Liver (tissue), 3 donors: ENCODE measurements around the gene YIPF4.

Experiments used
- FOXA2 ChIP-seq: IDR thresholded peaks from 2 replicates; pipeline ENCODE4 v1.6.1; 2016; ENCODE audit warnings: antibody characterized with exemption
- GABPA ChIP-seq, 2 donors: IDR thresholded peaks in 1 of 2; conservative IDR thresholded peaks in 1 of 2; 2 replicates each; pipeline ENCODE4 v1.6.1; 2016; ENCODE audit warnings: antibody characterized with exemption in 2 of 2, mild to moderate bottlenecking in 1 of 2, moderate library complexity in 1 of 2
- HNF4G ChIP-seq: IDR thresholded peaks from 2 replicates; pipeline ENCODE4 v1.6.1; 2016; ENCODE audit warnings: antibody characterized with exemption
- JUND ChIP-seq, 2 donors: IDR thresholded peaks; 2 replicates each; pipeline ENCODE4 v1.6.1; 2016; ENCODE audit warnings: antibody characterized with exemption in 2 of 2
- TAF1 ChIP-seq: conservative IDR thresholded peaks from 2 replicates; pipeline ENCODE4 v1.6.1; 2016; ENCODE audit warnings: antibody characterized with exemption, mild to moderate bottlenecking
- YY1 ChIP-seq: IDR thresholded peaks from 2 replicates; pipeline ENCODE4 v1.6.1; 2016; ENCODE audit warnings: antibody characterized with exemption, mild to moderate bottlenecking
- TF ChIP-seq, protein P1 (sequence below): fragments of 150-350 bp; IDR thresholded peaks from 2 replicates; pipeline ENCODE4 v1.5.1; 2017; ENCODE audit warnings: improper control_type of control experiment, low read depth, low read length; ENCODE audit not compliant: missing input control
- TF ChIP-seq, protein P2 (sequence below): IDR thresholded peaks from 2 replicates; pipeline ENCODE4 v1.6.1; 2016; ENCODE audit warnings: antibody characterized with exemption
- donor health status: healthy.
- donor health status: healthy.

DNA sequence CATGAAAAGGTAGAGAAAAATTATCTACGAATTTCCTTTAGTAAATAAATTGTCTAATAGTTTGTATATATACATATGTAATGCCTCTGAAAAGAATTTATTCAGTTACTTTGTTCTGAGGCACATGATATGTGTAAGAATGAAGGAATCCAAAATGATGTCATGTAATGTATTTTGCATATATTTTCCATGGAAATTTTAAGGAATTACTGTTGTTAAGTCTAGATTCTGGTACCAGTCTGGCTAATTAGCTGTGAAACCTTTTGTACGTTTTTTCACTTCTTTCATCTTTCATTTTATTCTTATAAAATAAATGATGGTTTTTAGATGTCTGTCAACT, 12.3 kb downstream of the YIPF4 start:
- TF ChIP-seq, protein P1, sequence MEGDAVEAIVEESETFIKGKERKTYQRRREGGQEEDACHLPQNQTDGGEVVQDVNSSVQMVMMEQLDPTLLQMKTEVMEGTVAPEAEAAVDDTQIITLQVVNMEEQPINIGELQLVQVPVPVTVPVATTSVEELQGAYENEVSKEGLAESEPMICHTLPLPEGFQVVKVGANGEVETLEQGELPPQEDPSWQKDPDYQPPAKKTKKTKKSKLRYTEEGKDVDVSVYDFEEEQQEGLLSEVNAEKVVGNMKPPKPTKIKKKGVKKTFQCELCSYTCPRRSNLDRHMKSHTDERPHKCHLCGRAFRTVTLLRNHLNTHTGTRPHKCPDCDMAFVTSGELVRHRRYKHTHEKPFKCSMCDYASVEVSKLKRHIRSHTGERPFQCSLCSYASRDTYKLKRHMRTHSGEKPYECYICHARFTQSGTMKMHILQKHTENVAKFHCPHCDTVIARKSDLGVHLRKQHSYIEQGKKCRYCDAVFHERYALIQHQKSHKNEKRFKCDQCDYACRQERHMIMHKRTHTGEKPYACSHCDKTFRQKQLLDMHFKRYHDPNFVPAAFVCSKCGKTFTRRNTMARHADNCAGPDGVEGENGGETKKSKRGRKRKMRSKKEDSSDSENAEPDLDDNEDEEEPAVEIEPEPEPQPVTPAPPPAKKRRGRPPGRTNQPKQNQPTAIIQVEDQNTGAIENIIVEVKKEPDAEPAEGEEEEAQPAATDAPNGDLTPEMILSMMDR: no peak
- TF ChIP-seq, protein P2, sequence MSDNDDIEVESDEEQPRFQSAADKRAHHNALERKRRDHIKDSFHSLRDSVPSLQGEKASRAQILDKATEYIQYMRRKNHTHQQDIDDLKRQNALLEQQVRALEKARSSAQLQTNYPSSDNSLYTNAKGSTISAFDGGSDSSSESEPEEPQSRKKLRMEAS: no peak
- no peak for TF ChIP-seq JUND (IDR thresholded peaks at IDR 0.05)
- no peak for TF ChIP-seq YY1
- no peak for TF ChIP-seq TAF1
- no peak for TF ChIP-seq HNF4G
- no peak for TF ChIP-seq GABPA (IDR thresholded peaks at IDR 0.05 in 1 of 2, conservative IDR thresholded peaks at IDR 0.05 in 1 of 2)
- no peak for TF ChIP-seq FOXA2
